ENCODE measurements around the gene MLLT1.

Gene MLLT1

DNA sequence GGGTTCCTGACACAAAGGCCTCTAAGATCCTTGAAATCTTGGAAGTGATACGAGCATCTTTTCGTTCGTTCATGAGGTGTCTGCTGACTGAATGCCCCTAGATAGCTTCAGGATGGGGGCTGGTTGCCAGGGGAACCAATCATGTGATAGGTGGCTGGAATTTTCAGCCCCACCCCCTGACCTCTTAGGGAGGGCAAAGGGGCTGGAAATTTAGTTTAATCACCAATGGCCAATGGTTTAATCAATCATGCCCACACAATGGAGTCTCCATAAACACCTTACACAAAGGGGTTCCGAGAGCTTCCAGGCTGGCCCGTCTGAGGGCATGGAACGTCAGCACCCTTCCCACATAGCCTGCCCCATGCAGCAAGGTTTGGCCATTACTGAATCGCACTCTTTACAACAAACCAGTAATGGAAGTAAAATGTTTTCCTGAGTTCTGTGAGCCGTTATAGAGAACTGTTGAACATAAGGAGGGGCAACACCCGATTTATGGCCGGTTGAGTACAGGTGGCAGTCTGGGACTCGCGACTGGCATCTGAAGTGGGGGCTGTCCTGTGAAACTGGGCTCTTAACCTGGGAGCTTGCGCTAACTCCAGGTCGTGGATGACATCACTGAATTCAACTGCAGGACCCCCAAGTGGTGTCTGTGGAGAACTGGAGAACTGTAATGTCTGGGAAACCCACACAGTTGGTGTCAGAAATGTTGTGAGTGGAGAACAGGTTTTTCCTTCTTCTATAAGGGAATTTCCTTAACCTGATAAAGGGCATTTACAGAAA lies 25.6 kb downstream of the MLLT1 start:
- DNase-seq (ENCODE audit: low spot score), result no peak
- TF ChIP-seq, protein P1, sequence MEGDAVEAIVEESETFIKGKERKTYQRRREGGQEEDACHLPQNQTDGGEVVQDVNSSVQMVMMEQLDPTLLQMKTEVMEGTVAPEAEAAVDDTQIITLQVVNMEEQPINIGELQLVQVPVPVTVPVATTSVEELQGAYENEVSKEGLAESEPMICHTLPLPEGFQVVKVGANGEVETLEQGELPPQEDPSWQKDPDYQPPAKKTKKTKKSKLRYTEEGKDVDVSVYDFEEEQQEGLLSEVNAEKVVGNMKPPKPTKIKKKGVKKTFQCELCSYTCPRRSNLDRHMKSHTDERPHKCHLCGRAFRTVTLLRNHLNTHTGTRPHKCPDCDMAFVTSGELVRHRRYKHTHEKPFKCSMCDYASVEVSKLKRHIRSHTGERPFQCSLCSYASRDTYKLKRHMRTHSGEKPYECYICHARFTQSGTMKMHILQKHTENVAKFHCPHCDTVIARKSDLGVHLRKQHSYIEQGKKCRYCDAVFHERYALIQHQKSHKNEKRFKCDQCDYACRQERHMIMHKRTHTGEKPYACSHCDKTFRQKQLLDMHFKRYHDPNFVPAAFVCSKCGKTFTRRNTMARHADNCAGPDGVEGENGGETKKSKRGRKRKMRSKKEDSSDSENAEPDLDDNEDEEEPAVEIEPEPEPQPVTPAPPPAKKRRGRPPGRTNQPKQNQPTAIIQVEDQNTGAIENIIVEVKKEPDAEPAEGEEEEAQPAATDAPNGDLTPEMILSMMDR (IDR thresholded peaks at IDR 0.05; ENCODE audit: extremely low read depth, missing control alignments), result no peak

GRCh38 chr19:6252066-6252465 lies 27.7 kb downstream of the MLLT1 start:
- no peak for DNase-seq (ENCODE audit: low spot score)
- TF ChIP-seq, protein P1 (IDR thresholded peaks at IDR 0.05; ENCODE audit: extremely low read depth, missing control alignments), result no peak

- DNase-seq (ENCODE audit: low spot score), result no peak
- TF ChIP-seq, protein P1 (IDR thresholded peaks at IDR 0.05; ENCODE audit: extremely low read depth, missing control alignments), result no peak
Observed at GRCh38 chr19:6250909-6251308, 28.9 kb downstream of the MLLT1 start.

- TF ChIP-seq, protein P1 (IDR thresholded peaks at IDR 0.05; ENCODE audit: extremely low read depth, missing control alignments), result no peak
- no peak for DNase-seq (ENCODE audit: low spot score)
Observed at GRCh38 chr19:6250024-6250615, 29.7 kb downstream of the MLLT1 start.

DNA sequence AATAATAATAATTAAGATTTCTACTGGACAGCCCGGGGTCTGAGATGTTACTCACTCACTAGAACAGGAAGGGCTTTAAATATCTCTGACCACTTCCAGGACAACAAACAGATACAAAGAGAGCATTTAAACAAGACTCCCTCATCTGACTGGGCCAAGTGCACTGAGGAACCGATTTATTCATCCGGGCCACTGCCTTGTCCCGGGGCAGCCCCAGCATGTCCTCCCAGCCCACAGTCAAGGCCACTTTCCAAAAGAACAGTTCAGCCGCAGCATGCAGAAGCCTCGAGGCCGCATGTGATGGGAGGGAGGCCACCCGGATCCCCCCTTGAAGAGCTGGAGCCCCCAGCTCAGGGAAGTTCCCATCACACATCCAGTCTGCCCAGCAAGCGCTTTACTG lies 30.5 kb downstream of the MLLT1 start:
- TF ChIP-seq, protein P1 (IDR thresholded peaks at IDR 0.05; ENCODE audit: extremely low read depth, missing control alignments), result no peak
- no peak for DNase-seq (ENCODE audit: low spot score)

DNA sequence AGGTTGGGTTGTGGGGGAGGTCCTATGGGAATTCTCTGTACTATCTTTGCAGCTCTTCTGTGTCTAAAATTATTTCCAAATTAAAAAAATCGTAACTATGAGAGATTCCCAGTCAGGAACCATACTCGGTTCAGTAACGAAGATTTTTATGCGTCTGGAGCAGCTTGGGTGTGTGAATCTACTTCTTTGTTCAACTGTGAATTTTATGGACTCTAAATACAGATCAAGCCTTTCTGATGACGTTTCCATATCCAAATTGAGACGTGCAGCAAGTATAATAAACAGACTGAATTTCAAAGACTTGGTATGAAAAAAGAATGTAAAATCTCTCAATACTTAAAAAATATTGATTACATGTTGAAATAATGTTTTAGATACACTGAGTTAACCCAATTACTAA lies 30.9 kb downstream of the MLLT1 start:
- no peak for DNase-seq (ENCODE audit: low spot score)
- TF ChIP-seq, protein P1 (IDR thresholded peaks at IDR 0.05; ENCODE audit: extremely low read depth, missing control alignments), result no peak

- TF ChIP-seq, protein P1 (IDR thresholded peaks at IDR 0.05; ENCODE audit: extremely low read depth, missing control alignments), result no peak
- no peak for DNase-seq (ENCODE audit: low spot score)
Observed at GRCh38 chr19:6248341-6248740, 31.4 kb downstream of the MLLT1 start.
